DND-41 (cell line): ENCODE measurements around the gene C2orf72.
"Not testable (repeated sequence)": the region's sequence is repeated elsewhere in the genome, so short reads cannot be mapped to it uniquely, and the experiment has no call there.

ENCODE experiments used
- CTCF ChIP-seq: IDR thresholded peaks from 2 replicates; pipeline ENCODE4 v1.5.1; 2012; ENCODE audit warnings: borderline replicate concordance, low read length, moderate library complexity, mild to moderate bottlenecking; ENCODE audit not compliant: poor library complexity, severe bottlenecking; ENCODE audit errors: extremely low read depth
- EZH2 ChIP-seq: IDR thresholded peaks from 3 replicates; pipeline ENCODE4 v1.6.1; 2012; ENCODE audit warnings: borderline replicate concordance, low read depth, mild to moderate bottlenecking, moderate library complexity, low read length, inconsistent platforms; ENCODE audit not compliant: severe bottlenecking

DNA sequence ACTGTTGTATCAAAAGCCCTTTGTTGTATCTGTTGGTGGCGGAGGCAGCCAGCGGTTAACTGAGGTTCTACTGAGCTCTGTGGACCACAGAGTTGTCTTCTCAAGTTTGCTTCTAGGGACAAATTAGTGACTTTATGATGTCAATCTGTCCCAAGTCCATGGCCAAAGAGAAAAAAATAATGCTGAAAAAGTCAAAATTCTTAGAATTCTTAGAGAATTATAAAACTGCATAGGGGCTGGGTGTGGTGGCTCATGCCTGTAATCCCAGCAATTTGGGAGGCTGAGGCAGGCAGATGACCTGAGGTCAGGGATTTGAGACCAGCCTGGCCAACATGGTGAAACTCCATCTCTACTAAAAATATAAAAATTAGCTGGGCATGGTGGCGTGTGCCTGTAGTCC, 12.3 kb upstream of the C2orf72 start:
- TF ChIP-seq CTCF, EZH2: not testable (repeated sequence)
